HepG2 (cell line): Measurements from ENCODE around the gene ARRDC4. TPM values are rescaled to one million over a fixed set of nuclear protein-coding genes. Genes with fewer than 3 reads are reported as not detected.

Experiments
- ATAC-seq: fragments of 200-7000 bp; cut with Tn5 transposase; 3 replicates; pipeline ENCODE4 v1.9.1; 2020; ENCODE audit warnings: mild to moderate bottlenecking, moderate library complexity
- BruUV-seq: library from RNA; stranded (reverse); fragments of 400-500 nt; replicated peaks from 2 replicates; lab custom pipeline; 2021; lab: Mats Ljungman, UMichigan
- CTCF ChIA-PET: fragments of 300-600 bp; formaldehyde crosslinking; extraction: SDS; loops from one replicate; lab custom pipeline; 2021; ENCODE audit warnings: low total read pairs, inconsistent platforms, low intra/inter-chr PET ratio; lab: Yijun Ruan, JAX
- POLR2A ChIA-PET: fragments of 350-600 bp; sonication (Branson Sonifier 250); formaldehyde crosslinking; loops from one replicate; lab custom pipeline; 2020; ENCODE audit warnings: antibody characterized with exemption, inconsistent platforms; lab: Yijun Ruan, JAX
- DNase-seq: peaks from one replicate; pipeline ENCODE4 v3.0.0-alpha.2; 2015; ENCODE audit warnings: low spot score
- FAIRE-seq: peaks from 3 replicates; lab custom pipeline; 2011; peaks lifted over from hg19 to GRCh38; lab: Jason Lieb, UNC
- H2AFZ ChIP-seq: one replicate; pipeline ENCODE4 v1.6.1; 2011; ENCODE audit warnings: low read length, inconsistent platforms
- H3K27ac ChIP-seq: fragments of 300-600 bp; 3 replicates; pipeline ENCODE4 v1.8.0; 2011; ENCODE audit warnings: mixed run types, mild to moderate bottlenecking, mixed read lengths, low read length, inconsistent platforms; ENCODE audit not compliant: insufficient read depth; ENCODE audit errors: extremely low read length
- H3K27me3 ChIP-seq, 2 experiments: fragments of 200-600 bp in 1 of 2; 2 replicates in 1 of 2; 3 replicates in 1 of 2; pipeline versions ENCODE4 v1.6.0 to v1.8.0; 2011; ENCODE audit warnings: low read length in 2 of 2, mild to moderate bottlenecking in 2 of 2, moderate library complexity in 2 of 2, inconsistent platforms in 1 of 2; ENCODE audit not compliant: insufficient read depth in 2 of 2, control insufficient read depth in 1 of 2
- H3K36me3 ChIP-seq, 2 experiments: fragments of 200-600 bp in 1 of 2; replicated peaks in 1 of 2; 2 replicates in 1 of 2; 3 replicates in 1 of 2; pipeline versions ENCODE4 v1.5.1 to v1.8.0; 2011; ENCODE audit warnings: low read length in 2 of 2, inconsistent platforms in 1 of 2; ENCODE audit not compliant: insufficient read depth in 2 of 2, control insufficient read depth in 1 of 2
- H3K4me1 ChIP-seq: 2 replicates; pipeline ENCODE4 v1.5.1; 2012; ENCODE audit warnings: low read length, inconsistent platforms; ENCODE audit not compliant: insufficient read depth
- H3K4me2 ChIP-seq: 2 replicates; pipeline ENCODE4 v1.6.0; 2011; ENCODE audit warnings: low read depth, low read length, inconsistent platforms
- H3K4me3 ChIP-seq, 3 experiments: fragments of 200-600 bp in 1 of 3; sonication (generic), shearing (Covaris generic) in 1 of 3; replicated peaks in 1 of 3; 2 replicates each; pipeline ENCODE4 v1.5.1; 2011 to 2016; ENCODE audit warnings: low read length in 3 of 3, inconsistent platforms in 2 of 3, low read depth in 2 of 3, mild to moderate bottlenecking in 2 of 3, control low read depth in 1 of 3, mixed read lengths in 1 of 3; ENCODE audit not compliant: insufficient read depth in 1 of 3
- H3K79me2 ChIP-seq: one replicate; pipeline ENCODE4 v1.6.1; 2011; ENCODE audit warnings: low read length, inconsistent platforms; ENCODE audit not compliant: insufficient read depth
- H3K9ac ChIP-seq: 2 replicates; pipeline ENCODE4 v1.6.0; 2011; ENCODE audit warnings: mild to moderate bottlenecking, low read depth, low read length, inconsistent platforms; ENCODE audit not compliant: insufficient read depth
- H3K9me3 ChIP-seq: 2 replicates; pipeline ENCODE4 v1.5.1; 2012; ENCODE audit warnings: mild to moderate bottlenecking, low read length
- H4K20me1 ChIP-seq: 2 replicates; pipeline ENCODE4 v1.6.0; 2011; ENCODE audit warnings: inconsistent platforms, mild to moderate bottlenecking, low read length, moderate library complexity; ENCODE audit not compliant: insufficient read depth
- ARHGAP35 ChIP-seq: sonication (generic); formaldehyde crosslinking; IDR thresholded peaks from 2 replicates; pipeline ENCODE4 v1.9.0; 2022; ENCODE audit warnings: mild to moderate bottlenecking, inconsistent platforms, moderate library complexity, missing genetic modification reagents, borderline replicate concordance
- HDAC2 ChIP-seq: sonication (generic); formaldehyde crosslinking; IDR thresholded peaks from 2 replicates; pipeline ENCODE4 v1.4.0; 2020; ENCODE audit warnings: missing genetic modification reagents
- RXRB ChIP-seq: IDR thresholded peaks from 2 replicates; pipeline ENCODE4 v1.6.1; 2016; ENCODE audit warnings: borderline replicate concordance, missing genetic modification reagents, missing compliant biosample characterization
- SOX13 ChIP-seq, 3 experiments: fragments of 450-650 bp in 1 of 3; sonication (generic) in 1 of 3; formaldehyde crosslinking in 1 of 3; IDR thresholded peaks in 2 of 3; conservative IDR thresholded peaks in 1 of 3; 2 replicates each; pipeline versions ENCODE4 v1.5.0 to v1.6.1; 2016 to 2020; ENCODE audit warnings: antibody characterized with exemption in 1 of 3, mild to moderate bottlenecking in 1 of 3, missing compliant biosample characterization in 1 of 3, missing genetic modification reagents in 1 of 3, moderate library complexity in 1 of 3
- SRSF9 ChIP-seq: fragments of 200-400 bp; formaldehyde crosslinking; IDR thresholded peaks from 2 replicates; pipeline ENCODE4 v1.6.1; 2018; ENCODE audit warnings: borderline replicate concordance, mild to moderate bottlenecking, low read depth, low read length; ENCODE audit not compliant: insufficient read depth, poor library complexity, severe bottlenecking
- ZNF17 ChIP-seq: sonication (generic); formaldehyde crosslinking; IDR thresholded peaks from 2 replicates; pipeline ENCODE4 v1.5.0; 2020; ENCODE audit warnings: mild to moderate bottlenecking, missing genetic modification reagents
- ZSCAN21 ChIP-seq: sonication (generic); formaldehyde crosslinking; IDR thresholded peaks from 2 replicates; pipeline ENCODE4 v1.8.0; 2022; ENCODE audit warnings: mild to moderate bottlenecking, missing genetic modification reagents, moderate library complexity, borderline replicate concordance
- WGBS: methylation state at CpG from one replicate; pipeline ENCODE4 v1.1.6; 2017; ENCODE audit warnings: low lambda C conversion rate; 5-methylcytosine and 5-hydroxymethylcytosine counted together
- in situ Hi-C: cut with HindIII; loops from 2 replicates; pipeline ENCODE4 v1.10.0; 2017; ENCODE audit warnings: low pct_unique_long_range_greater_than_20kb; ENCODE audit not compliant: extremely low pct_ligation_motif_present
- intact Hi-C: fragments of 100-400 bp; cut with micrococcal nuclease; formaldehyde crosslinking; loops from one replicate; pipeline ENCODE4 v1.10.0; 2022; ENCODE audit not compliant: unreplicated experiment
- polyA plus RNA-seq, 8 experiments: library from polyadenylated mRNA; depleted of rRNA in 3 of 8; stranded (reverse) in 7 of 8; unstranded in 1 of 8; fragments of >200 nt; fragmentation: Illumina TruSeq in 4 of 8; extraction: Trizol in 4 of 8; gene quantifications; 2 replicates each; pipeline versions ENCODE4 v1.2.1 to v1.2.3, GENCODE V29; 2011 to 2016; ENCODE audit warnings: low read depth in 4 of 8, missing spikeins in 1 of 8, mixed read lengths in 1 of 8; ENCODE audit not compliant: insufficient read depth in 1 of 8
- total RNA-seq, 5 experiments: library from RNA; depleted of rRNA; stranded (reverse); fragments of >200 nt; fragmentation: Illumina TruSeq; extraction: Trizol; gene quantifications; 2 replicates each; pipeline ENCODE4 v1.2.3, GENCODE V29; 2016; ENCODE audit warnings: low read depth in 1 of 5
- TF ChIP-seq, protein P1 (sequence below): sonication (generic); formaldehyde crosslinking; IDR thresholded peaks from 2 replicates; pipeline ENCODE4 v1.4.0; 2020; ENCODE audit warnings: missing genetic modification reagents
- TF ChIP-seq, protein P2 (sequence below): sonication (generic); formaldehyde crosslinking; IDR thresholded peaks from 2 replicates; pipeline ENCODE4 v1.5.1; 2020; ENCODE audit warnings: missing genetic modification reagents, mild to moderate bottlenecking, borderline replicate concordance
- TF ChIP-seq, protein P3 (sequence below): sonication (generic); formaldehyde crosslinking; IDR thresholded peaks from 2 replicates; pipeline ENCODE4 v1.8.1; 2023; ENCODE audit warnings: mild to moderate bottlenecking, missing genetic modification reagents
- TF ChIP-seq, protein P4 (sequence below): sonication (generic); formaldehyde crosslinking; IDR thresholded peaks from 2 replicates; pipeline ENCODE4 v1.5.0; 2020; ENCODE audit warnings: mild to moderate bottlenecking, missing genetic modification reagents
- TF ChIP-seq, protein P5 (sequence below): sonication (generic); formaldehyde crosslinking; IDR thresholded peaks from 2 replicates; pipeline ENCODE4 v1.5.0; 2020; ENCODE audit warnings: missing genetic modification reagents

The ARRDC4 gene
- total and polyA plus RNA-seq, 2 of the 13 experiments (the other 11 are each of a cell fraction or from before 2014, with no cell fraction given) = 1.5 to 2.5 TPM

DNA sequence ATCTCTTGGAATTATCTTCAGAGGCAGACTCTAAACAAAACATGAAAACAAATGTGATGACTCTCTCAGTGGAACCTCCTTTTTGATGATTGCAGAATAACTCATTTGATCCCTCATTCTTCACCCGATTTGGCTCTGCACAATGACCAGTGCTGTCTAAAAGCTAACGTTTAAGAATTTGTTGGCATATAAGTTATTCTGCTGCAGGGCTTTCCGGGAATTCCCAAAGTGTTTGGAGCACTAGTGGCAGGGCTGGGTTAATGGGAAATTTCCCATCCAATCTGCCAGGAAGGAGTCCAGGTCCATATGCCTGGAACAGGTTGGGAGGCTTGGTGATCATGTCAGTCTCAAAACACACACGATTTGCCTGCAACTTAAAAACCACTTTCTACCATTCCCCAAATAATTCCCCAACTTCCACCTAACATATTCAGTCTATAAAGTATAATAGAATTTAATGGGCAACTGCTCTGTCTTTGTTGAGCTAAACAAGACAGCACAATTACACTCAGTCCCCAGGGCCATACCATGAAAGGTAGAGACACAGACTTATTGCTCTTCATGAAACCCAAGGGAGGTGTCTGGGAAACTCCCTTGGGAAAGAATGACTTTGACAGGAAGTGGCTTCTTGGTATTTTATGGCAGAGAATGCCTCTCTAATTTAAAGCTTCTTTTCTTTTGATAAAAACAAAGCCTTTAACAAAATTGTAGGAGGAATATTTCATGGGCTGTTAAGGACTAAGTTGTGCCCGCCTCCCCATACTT lies 38.0 kb downstream of the ARRDC4 start:
- no peak overlapping the region for H3K4me2 ChIP-seq
- no peak overlapping the region for H2AFZ ChIP-seq
- WGBS = 30% methylated on average over 5 of the region's 5 CpGs
- in situ Hi-C loops = no loop called here
- H3K79me2 ChIP-seq = no peaks in the 10 kb centered on the region
- no peak overlapping the region for H3K9ac ChIP-seq
- no peaks in the 10 kb centered on the region for H3K27me3 ChIP-seq
- peaks cover 22% of the 10 kb centered on the region for H3K4me1 ChIP-seq
- H3K36me3 ChIP-seq = no peaks in the 10 kb centered on the region
- no peaks in the 10 kb centered on the region for H3K9me3 ChIP-seq
- intact Hi-C loops = loop anchor here (5.0 to 10.0 kb wide), 2 partner anchors 94 to 179 kb away; no protein-coding TSS in a partner anchor
- POLR2A ChIA-PET = no interaction called here
- no peak overlapping the region for H3K4me3 ChIP-seq
- no TSS peak for BruUV-seq
- no peak for DNase-seq
- TF ChIP-seq, protein P1, sequence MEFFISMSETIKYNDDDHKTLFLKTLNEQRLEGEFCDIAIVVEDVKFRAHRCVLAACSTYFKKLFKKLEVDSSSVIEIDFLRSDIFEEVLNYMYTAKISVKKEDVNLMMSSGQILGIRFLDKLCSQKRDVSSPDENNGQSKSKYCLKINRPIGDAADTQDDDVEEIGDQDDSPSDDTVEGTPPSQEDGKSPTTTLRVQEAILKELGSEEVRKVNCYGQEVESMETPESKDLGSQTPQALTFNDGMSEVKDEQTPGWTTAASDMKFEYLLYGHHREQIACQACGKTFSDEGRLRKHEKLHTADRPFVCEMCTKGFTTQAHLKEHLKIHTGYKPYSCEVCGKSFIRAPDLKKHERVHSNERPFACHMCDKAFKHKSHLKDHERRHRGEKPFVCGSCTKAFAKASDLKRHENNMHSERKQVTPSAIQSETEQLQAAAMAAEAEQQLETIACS (CRISPR knock-in tag) = no peak
- TF ChIP-seq HDAC2 (CRISPR knock-in tag) = no peak
- TF ChIP-seq, protein P2, sequence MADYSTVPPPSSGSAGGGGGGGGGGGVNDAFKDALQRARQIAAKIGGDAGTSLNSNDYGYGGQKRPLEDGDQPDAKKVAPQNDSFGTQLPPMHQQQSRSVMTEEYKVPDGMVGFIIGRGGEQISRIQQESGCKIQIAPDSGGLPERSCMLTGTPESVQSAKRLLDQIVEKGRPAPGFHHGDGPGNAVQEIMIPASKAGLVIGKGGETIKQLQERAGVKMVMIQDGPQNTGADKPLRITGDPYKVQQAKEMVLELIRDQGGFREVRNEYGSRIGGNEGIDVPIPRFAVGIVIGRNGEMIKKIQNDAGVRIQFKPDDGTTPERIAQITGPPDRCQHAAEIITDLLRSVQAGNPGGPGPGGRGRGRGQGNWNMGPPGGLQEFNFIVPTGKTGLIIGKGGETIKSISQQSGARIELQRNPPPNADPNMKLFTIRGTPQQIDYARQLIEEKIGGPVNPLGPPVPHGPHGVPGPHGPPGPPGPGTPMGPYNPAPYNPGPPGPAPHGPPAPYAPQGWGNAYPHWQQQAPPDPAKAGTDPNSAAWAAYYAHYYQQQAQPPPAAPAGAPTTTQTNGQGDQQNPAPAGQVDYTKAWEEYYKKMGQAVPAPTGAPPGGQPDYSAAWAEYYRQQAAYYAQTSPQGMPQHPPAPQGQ (CRISPR knock-in tag) = no peak
- no peak for TF ChIP-seq RXRB
- TF ChIP-seq SOX13 (IDR thresholded peaks at IDR 0.05) = no peak
- no peak for TF ChIP-seq SOX13 (CRISPR knock-in tag; conservative IDR thresholded peaks at IDR 0.05 in 1 of 2, IDR thresholded peaks at IDR 0.05 in 1 of 2)
- no peak for TF ChIP-seq ARHGAP35
- TF ChIP-seq, protein P3, sequence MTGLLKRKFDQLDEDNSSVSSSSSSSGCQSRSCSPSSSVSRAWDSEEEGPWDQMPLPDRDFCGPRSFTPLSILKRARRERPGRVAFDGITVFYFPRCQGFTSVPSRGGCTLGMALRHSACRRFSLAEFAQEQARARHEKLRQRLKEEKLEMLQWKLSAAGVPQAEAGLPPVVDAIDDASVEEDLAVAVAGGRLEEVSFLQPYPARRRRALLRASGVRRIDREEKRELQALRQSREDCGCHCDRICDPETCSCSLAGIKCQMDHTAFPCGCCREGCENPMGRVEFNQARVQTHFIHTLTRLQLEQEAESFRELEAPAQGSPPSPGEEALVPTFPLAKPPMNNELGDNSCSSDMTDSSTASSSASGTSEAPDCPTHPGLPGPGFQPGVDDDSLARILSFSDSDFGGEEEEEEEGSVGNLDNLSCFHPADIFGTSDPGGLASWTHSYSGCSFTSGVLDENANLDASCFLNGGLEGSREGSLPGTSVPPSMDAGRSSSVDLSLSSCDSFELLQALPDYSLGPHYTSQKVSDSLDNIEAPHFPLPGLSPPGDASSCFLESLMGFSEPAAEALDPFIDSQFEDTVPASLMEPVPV (CRISPR knock-in tag) = no peak
- TF ChIP-seq, protein P4, sequence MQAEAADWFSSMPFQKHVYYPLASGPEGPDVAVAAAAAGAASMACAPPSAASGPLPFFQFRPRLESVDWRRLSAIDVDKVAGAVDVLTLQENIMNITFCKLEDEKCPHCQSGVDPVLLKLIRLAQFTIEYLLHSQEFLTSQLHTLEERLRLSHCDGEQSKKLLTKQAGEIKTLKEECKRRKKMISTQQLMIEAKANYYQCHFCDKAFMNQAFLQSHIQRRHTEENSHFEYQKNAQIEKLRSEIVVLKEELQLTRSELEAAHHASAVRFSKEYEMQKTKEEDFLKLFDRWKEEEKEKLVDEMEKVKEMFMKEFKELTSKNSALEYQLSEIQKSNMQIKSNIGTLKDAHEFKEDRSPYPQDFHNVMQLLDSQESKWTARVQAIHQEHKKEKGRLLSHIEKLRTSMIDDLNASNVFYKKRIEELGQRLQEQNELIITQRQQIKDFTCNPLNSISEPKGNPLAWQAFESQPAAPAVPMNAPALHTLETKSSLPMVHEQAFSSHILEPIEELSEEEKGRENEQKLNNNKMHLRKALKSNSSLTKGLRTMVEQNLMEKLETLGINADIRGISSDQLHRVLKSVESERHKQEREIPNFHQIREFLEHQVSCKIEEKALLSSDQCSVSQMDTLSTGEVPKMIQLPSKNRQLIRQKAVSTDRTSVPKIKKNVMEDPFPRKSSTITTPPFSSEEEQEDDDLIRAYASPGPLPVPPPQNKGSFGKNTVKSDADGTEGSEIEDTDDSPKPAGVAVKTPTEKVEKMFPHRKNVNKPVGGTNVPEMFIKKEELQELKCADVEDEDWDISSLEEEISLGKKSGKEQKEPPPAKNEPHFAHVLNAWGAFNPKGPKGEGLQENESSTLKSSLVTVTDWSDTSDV (CRISPR knock-in tag) = no peak
- no peak for TF ChIP-seq ZNF17 (CRISPR knock-in tag)
- TF ChIP-seq, protein P5, sequence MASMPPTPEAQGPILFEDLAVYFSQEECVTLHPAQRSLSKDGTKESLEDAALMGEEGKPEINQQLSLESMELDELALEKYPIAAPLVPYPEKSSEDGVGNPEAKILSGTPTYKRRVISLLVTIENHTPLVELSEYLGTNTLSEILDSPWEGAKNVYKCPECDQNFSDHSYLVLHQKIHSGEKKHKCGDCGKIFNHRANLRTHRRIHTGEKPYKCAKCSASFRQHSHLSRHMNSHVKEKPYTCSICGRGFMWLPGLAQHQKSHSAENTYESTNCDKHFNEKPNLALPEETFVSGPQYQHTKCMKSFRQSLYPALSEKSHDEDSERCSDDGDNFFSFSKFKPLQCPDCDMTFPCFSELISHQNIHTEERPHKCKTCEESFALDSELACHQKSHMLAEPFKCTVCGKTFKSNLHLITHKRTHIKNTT (CRISPR knock-in tag) = no peak
- TF ChIP-seq ZSCAN21 (CRISPR knock-in tag) = no peak
- TF ChIP-seq SRSF9 = no peak
- no peak overlapping the region for H3K27ac ChIP-seq
- CTCF ChIA-PET = no interaction called here
- no peak for ATAC-seq
- FAIRE-seq = no peak
- H4K20me1 ChIP-seq = no peaks in the 10 kb centered on the region
